ENCODE results near the gene RUBCNL.
"Not testable (repeated sequence)": the region's sequence is repeated elsewhere in the genome, so short reads cannot be mapped to it uniquely, and the experiment has no call there.

RUBCNL gene

DNA sequence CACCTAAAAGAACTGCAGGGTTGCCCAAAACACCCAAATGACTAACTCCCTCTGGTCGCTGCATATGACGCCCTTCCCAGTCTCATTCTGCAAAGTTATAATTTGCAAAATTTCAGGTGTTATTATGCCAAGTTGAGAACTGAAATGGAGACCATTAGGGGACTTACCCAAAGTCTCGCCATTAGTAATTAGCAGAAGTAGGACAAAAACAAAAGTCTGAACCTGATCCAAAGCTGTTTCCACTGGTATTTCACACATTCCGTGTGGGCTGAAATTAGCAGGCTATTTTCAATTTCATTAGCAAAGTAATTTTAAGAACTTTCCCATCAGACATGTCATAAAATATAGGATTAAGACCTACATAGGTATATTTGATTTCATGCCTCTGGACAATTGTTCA lies 6.8 kb downstream of the RUBCNL start:
- no peak for TF ChIP-seq CTCF (IDR thresholded peaks at IDR 0.05; ENCODE audit: insufficient read depth, low read length, poor library complexity, severe bottlenecking)
- H3K4me3 ChIP-seq (replicated peaks; ENCODE audit: low read depth, low read length), result no peak overlapping the region
- 0 out of 2 replicates have a peak, but pooled peaks cover 1% of the 10 kb centered on the region for H3K36me3 ChIP-seq (ENCODE audit: control insufficient read depth, insufficient read depth, low read length)
- no peaks in the 10 kb centered on the region for H3K27me3 ChIP-seq (replicated peaks; ENCODE audit: control insufficient read depth, insufficient read depth, low read length)
- peak; percentile 22 for DNase-seq (ENCODE audit: extremely low read depth, insufficient read length)

DNA sequence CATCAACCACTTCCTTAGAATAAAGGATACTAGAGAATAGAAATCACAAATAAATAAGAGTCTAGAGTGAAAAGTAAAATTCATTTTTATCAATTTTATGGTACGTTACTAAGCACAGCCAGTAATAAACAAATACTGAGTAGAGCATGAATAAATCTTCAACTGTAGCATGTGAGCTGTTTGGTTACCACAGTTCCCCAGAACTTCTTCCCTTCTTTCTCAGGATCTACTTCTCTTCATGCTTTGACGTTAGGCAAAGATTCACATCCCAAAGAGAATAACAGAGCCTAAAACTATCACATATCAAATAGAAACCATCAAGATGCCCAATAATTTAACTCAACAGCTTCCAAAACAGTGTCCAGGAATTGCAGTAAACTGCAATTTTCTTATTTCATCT lies 7.4 kb downstream of the RUBCNL start:
- H3K4me3 ChIP-seq (replicated peaks; ENCODE audit: low read depth, low read length), result no peak overlapping the region
- TF ChIP-seq CTCF (IDR thresholded peaks at IDR 0.05; ENCODE audit: insufficient read depth, low read length, poor library complexity, severe bottlenecking), result no peak
- DNase-seq (ENCODE audit: extremely low read depth, insufficient read length), result no peak

DNA sequence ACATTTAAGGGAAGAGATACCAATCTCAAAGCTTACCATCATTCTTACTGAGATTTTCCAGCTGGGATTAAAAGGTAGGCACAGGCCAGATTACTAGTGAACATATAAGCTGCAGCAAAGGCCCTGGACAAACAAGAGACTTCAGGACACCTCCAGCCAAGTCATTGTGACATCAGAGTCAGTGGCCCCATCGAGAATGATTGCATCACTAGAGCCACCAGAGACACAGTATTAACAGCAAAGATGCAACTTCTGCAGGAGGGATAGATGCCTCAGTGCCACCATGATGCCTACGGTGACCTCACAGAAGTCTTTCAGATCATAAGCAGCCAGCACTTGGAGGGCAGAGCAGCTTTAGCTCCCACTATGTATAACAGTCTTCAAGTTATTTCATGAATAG lies 8.6 kb downstream of the RUBCNL start:
- no peak for DNase-seq (ENCODE audit: extremely low read depth, insufficient read length)
- Histone ChIP-seq H3K27me3 (replicated peaks; ENCODE audit: control insufficient read depth, insufficient read depth, low read length) (no peaks in the 10 kb centered on the region), H3K4me3 (replicated peaks; ENCODE audit: low read depth, low read length) (no peak overlapping the region), H3K36me3 (ENCODE audit: control insufficient read depth, insufficient read depth, low read length) (0 out of 2 replicates have a peak, but pooled peaks cover 1% of the 10 kb centered on the region)
- TF ChIP-seq CTCF (IDR thresholded peaks at IDR 0.05; ENCODE audit: insufficient read depth, low read length, poor library complexity, severe bottlenecking), result no peak

More for the DNA sequence above, 7.4 kb downstream of the RUBCNL start:
- no peaks in the 10 kb centered on the region for H3K27me3 ChIP-seq (replicated peaks; ENCODE audit: control insufficient read depth, insufficient read depth, low read length)
- 0 out of 2 replicates have a peak, but pooled peaks cover 1% of the 10 kb centered on the region for H3K36me3 ChIP-seq (ENCODE audit: control insufficient read depth, insufficient read depth, low read length)

- DNase-seq (ENCODE audit: extremely low read depth, insufficient read length), result peak; percentile 64
- Histone ChIP-seq H3K36me3 (ENCODE audit: control insufficient read depth, insufficient read depth, low read length) (0 out of 2 replicates have a peak, but pooled peaks cover 1% of the 10 kb centered on the region), H3K4me3 (replicated peaks; ENCODE audit: low read depth, low read length) (no peak overlapping the region), H3K27me3 (replicated peaks; ENCODE audit: control insufficient read depth, insufficient read depth, low read length) (no peaks in the 10 kb centered on the region)
- no peak for TF ChIP-seq CTCF (IDR thresholded peaks at IDR 0.05; ENCODE audit: insufficient read depth, low read length, poor library complexity, severe bottlenecking)
Measured at GRCh38 chr13:46377554-46377953, 9.5 kb downstream of the RUBCNL start.

- Histone ChIP-seq H3K4me3 (replicated peaks; ENCODE audit: low read depth, low read length) (no peak overlapping the region), H3K36me3 (ENCODE audit: control insufficient read depth, insufficient read depth, low read length) (peaks cover 4% of the 10 kb centered on the region; the same call in 1 of the 2 replicates), H3K27me3 (replicated peaks; ENCODE audit: control insufficient read depth, insufficient read depth, low read length) (no peaks in the 10 kb centered on the region)
- TF ChIP-seq CTCF (IDR thresholded peaks at IDR 0.05; ENCODE audit: insufficient read depth, low read length, poor library complexity, severe bottlenecking), result no peak
- DNase-seq (ENCODE audit: extremely low read depth, insufficient read length), result no peak
Measured at GRCh38 chr13:46374710-46375109, 12.3 kb downstream of the RUBCNL start.

GRCh38 chr13:46373623-46374022 lies 13.4 kb downstream of the RUBCNL start:
- Histone ChIP-seq H3K36me3 (ENCODE audit: control insufficient read depth, insufficient read depth, low read length) (peaks cover 4% of the 10 kb centered on the region), H3K4me3 (replicated peaks; ENCODE audit: low read depth, low read length) (no peak overlapping the region), H3K27me3 (replicated peaks; ENCODE audit: control insufficient read depth, insufficient read depth, low read length) (no peaks in the 10 kb centered on the region)
- no peak for DNase-seq (ENCODE audit: extremely low read depth, insufficient read length)
- no peak for TF ChIP-seq CTCF (IDR thresholded peaks at IDR 0.05; ENCODE audit: insufficient read depth, low read length, poor library complexity, severe bottlenecking)

DNA sequence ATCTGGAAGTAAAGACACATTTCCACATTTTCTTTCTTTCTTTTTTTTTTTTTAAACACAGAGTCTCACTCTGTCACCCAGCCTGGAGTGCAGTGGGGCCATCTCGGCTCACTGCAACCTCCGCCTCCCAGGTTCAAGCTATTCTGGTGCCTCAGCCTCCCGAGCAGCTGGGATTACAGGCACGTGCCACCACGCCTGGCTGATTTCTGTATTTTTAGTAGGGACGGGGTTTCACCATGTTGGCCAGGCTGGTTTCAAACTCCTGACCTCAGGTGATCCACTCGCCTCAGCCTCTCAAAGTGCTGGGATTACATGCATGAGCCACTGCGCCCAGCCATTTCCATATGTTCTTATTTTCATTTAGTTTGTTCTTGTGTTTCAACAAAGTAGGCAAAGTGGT lies 14.1 kb downstream of the RUBCNL start:
- not testable (repeated sequence) for H3K4me3 ChIP-seq (replicated peaks; ENCODE audit: low read depth, low read length); H3K36me3 ChIP-seq (ENCODE audit: control insufficient read depth, insufficient read depth, low read length); DNase-seq (ENCODE audit: extremely low read depth, insufficient read length); H3K27me3 ChIP-seq (replicated peaks; ENCODE audit: control insufficient read depth, insufficient read depth, low read length)

All from GM06990 (cell line).